ENCODE measurements around the gene PIERCE2. TPM values are rescaled to one million over a fixed set of nuclear protein-coding genes. Genes with fewer than 3 reads are reported as not detected.
A peak's percentile ranks its signal among the peaks of the same experiment; 100 is the strongest.

Gene PIERCE2
- total and polyA plus RNA-seq, 2 of the 4 experiments (the other 2 are of a cell fraction), result 0.36 to 0.48 TPM

DNA sequence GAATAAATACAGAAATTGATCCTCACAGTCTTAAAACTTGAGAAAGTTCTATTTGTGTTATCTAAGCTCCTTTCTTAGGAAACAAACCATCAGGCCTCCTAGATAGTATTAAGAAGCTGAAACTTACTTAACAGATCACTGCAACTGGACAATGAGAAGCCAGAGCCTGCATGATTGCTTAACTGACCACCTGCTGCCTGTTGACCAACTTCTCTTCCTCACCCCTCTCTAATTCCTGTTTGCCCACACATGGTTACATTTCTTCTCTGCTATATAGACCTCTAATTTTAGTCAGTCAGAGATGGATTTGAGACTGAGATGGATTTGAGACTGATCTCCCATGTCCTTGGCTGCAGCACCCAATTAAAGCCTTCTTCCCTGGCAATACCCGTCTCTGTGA is 13.6 kb upstream of the PIERCE2 start:
- no peak overlapping the region for H4K5ac ChIP-seq (ENCODE audit: low read depth, low read length)
- no peaks in the 10 kb centered on the region for H3K9me1 ChIP-seq (ENCODE audit: insufficient read depth, low read length)
- no peak overlapping the region for H3K27ac ChIP-seq (ENCODE audit: insufficient read depth, low read length)
- no peak overlapping the region for H2AFZ ChIP-seq (replicated peaks; ENCODE audit: low read length, poor library complexity)
- no peak overlapping the region for H2BK20ac ChIP-seq (ENCODE audit: low read depth, low read length)
- H2AK9ac ChIP-seq (replicated peaks; ENCODE audit: low read depth, low read length, poor library complexity), result no peak overlapping the region
- H3K9ac ChIP-seq (ENCODE audit: low read depth, low read length), result no peak overlapping the region
- no peak overlapping the region for H4K8ac ChIP-seq (ENCODE audit: low read depth in 2 of 2, low read length in 2 of 2)
- H4K91ac ChIP-seq (ENCODE audit: insufficient read depth, low read depth, low read length), result no peak overlapping the region
- CTCF ChIA-PET, result interaction anchor here (0.5 kb wide), 1 partner anchor 19 kb away, joined by 4 read pairs; no protein-coding TSS in a partner anchor
- no peak for TF ChIP-seq BHLHE40 (IDR thresholded peaks at IDR 0.05; ENCODE audit: low read depth, low read length)
- no peak for TF ChIP-seq ELK1 (IDR thresholded peaks at IDR 0.05; ENCODE audit: borderline replicate concordance, low read depth, low read length)
- TF ChIP-seq, protein P1, sequence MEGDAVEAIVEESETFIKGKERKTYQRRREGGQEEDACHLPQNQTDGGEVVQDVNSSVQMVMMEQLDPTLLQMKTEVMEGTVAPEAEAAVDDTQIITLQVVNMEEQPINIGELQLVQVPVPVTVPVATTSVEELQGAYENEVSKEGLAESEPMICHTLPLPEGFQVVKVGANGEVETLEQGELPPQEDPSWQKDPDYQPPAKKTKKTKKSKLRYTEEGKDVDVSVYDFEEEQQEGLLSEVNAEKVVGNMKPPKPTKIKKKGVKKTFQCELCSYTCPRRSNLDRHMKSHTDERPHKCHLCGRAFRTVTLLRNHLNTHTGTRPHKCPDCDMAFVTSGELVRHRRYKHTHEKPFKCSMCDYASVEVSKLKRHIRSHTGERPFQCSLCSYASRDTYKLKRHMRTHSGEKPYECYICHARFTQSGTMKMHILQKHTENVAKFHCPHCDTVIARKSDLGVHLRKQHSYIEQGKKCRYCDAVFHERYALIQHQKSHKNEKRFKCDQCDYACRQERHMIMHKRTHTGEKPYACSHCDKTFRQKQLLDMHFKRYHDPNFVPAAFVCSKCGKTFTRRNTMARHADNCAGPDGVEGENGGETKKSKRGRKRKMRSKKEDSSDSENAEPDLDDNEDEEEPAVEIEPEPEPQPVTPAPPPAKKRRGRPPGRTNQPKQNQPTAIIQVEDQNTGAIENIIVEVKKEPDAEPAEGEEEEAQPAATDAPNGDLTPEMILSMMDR (conservative IDR thresholded peaks at IDR 0.05; ENCODE audit: low read depth, low read length), result no peak
- TF ChIP-seq NFE2L2 (IDR thresholded peaks at IDR 0.05; ENCODE audit: low read depth, low read length), result no peak
- TF ChIP-seq CHD1 (IDR thresholded peaks at IDR 0.05; ENCODE audit: low read depth, low read length), result no peak
- TF ChIP-seq RFX5 (IDR thresholded peaks at IDR 0.05; ENCODE audit: low read depth, low read length), result no peak
- no peak for TF ChIP-seq MAZ (IDR thresholded peaks at IDR 0.05; ENCODE audit: borderline replicate concordance, low read depth, low read length)
- no peaks in the 10 kb centered on the region for H3K9me3 ChIP-seq (ENCODE audit: control insufficient read depth, insufficient read depth, low read length)
- in situ Hi-C loops (cut with MboI; ENCODE audit: low sequenced_read_pairs) (no loop called here), dilution Hi-C loops (cut with HindIII; ENCODE audit: low sequenced_read_pairs, unreplicated experiment) (no loop called here), intact Hi-C loops (cut with micrococcal nuclease) (no loop called here)
- H3K4me3 ChIP-seq (ENCODE audit: insufficient read depth, low read depth, low read length), result no peak overlapping the region
- BruUV-seq (replicated peaks), result no TSS peak
- H3K56ac ChIP-seq (ENCODE audit: extremely low read depth, insufficient read depth, low read length), result no peak overlapping the region
- no peak overlapping the region for H3K4ac ChIP-seq (ENCODE audit: low read depth, low read length)
- DNase-seq (peak; percentile 7), ATAC-seq (ENCODE audit: low read depth) (no peak)
- no peak overlapping the region for H3K14ac ChIP-seq (replicated peaks; ENCODE audit: low read depth, low read length)
- no peaks in the 10 kb centered on the region for H3K4me1 ChIP-seq (ENCODE audit: control insufficient read depth, insufficient read depth, low read length)
- no peak overlapping the region for H3K4me2 ChIP-seq (ENCODE audit: low read depth, low read length)
- H3K36me3 ChIP-seq (ENCODE audit: control insufficient read depth, insufficient read depth, low read length), result no peaks in the 10 kb centered on the region
- no peaks in the 10 kb centered on the region for H4K20me1 ChIP-seq (ENCODE audit: insufficient read depth, low read length)
- no peak overlapping the region for H2BK120ac ChIP-seq (ENCODE audit: low read depth, low read length)
- WGBS, 2 experiments (ENCODE audit: extremely low coverage in 2 of 2, insufficient read length in 1 of 2), result 80% methylated on average over 1 of the region's 1 CpG; no CpG with 5 or more reads in 1 of the 2 experiments
- no peaks in the 10 kb centered on the region for H3K27me3 ChIP-seq (ENCODE audit: control insufficient read depth, insufficient read depth, low read length)
- no peak overlapping the region for H2BK5ac ChIP-seq (ENCODE audit: low read depth, low read length, poor library complexity, severe bottlenecking)
- POLR2A ChIA-PET (ENCODE audit: unreplicated experiment), result no interaction called here
- H2AK5ac ChIP-seq (ENCODE audit: low read depth, low read length), result no peak overlapping the region
- H3K18ac ChIP-seq (ENCODE audit: low read depth, low read length), result no peak overlapping the region
- H2BK15ac ChIP-seq (ENCODE audit: low read depth, low read length), result no peak overlapping the region
- H3K23ac ChIP-seq (ENCODE audit: low read depth, low read length), result no peak overlapping the region
- H3K79me1 ChIP-seq (ENCODE audit: low read depth in 1 of 2, low read length in 2 of 2), result peaks cover 0 to 3% of the 10 kb centered on the region in 2 experiments; a peak in 2 of 4 replicates
